Measurements from ENCODE around the gene FAM168B. TPM values are rescaled to one million over a fixed set of nuclear protein-coding genes. Genes with fewer than 3 reads are reported as not detected.

Gene FAM168B
- total RNA-seq, 1 experiment from 2014 or later: 81.4 TPM

DNA sequence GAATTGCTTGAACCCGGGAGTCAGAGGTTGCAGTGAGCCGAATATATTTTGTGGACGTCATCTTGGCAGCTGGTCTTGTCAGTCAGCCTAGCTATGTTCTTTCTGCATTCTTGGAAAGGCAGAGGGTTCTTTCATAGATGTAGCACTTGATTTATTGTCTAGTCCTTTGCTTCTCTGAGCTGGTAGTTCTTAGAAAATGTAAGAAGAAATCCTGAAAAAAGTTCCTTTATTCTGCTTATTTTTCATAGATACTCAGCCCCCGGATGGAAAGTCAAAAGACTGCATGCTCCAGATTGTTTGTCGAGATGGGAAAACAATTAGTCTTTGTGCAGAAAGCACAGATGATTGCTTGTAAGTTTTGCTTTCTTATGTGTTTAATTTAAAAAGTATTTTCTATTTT lies 33.2 kb upstream of the FAM168B start:
- Histone ChIP-seq H3T11ph (ENCODE audit: low read length) (no peak overlapping the region), H4K5ac (ENCODE audit: insufficient read length, low read depth, low read length) (no peak overlapping the region), H3K27me3 (ENCODE audit: insufficient read depth, low read length) (no peaks in the 10 kb centered on the region; the same call in 1 of the 2 replicates), H3K56ac (ENCODE audit: insufficient read length, low read depth, low read length) (no peak overlapping the region), H3K23ac (ENCODE audit: insufficient read length, low read depth, low read length) (no peak overlapping the region), H4K20me1 (ENCODE audit: control insufficient read depth, insufficient read depth, insufficient read length) (no peaks in the 10 kb centered on the region), H3K79me1 (ENCODE audit: insufficient read depth, low read depth, low read length, poor library complexity, severe bottlenecking) (peaks cover 3% of the 10 kb centered on the region), H3K23me2 (ENCODE audit: insufficient read length, low read depth, low read length, poor library complexity, severe bottlenecking) (no peaks in the 10 kb centered on the region), H3K14ac (ENCODE audit: insufficient read depth, low read length) (no peak overlapping the region), H3K9me3 (ENCODE audit: control insufficient read depth, low read depth, low read length) (no peaks in the 10 kb centered on the region), H3K79me2 (ENCODE audit: insufficient read depth, low read length) (peaks cover 2% of the 10 kb centered on the region; the same call in 1 of the 2 replicates), H2BK20ac (ENCODE audit: low read depth, low read length, poor library complexity, severe bottlenecking) (no peak overlapping the region), H3K27ac (ENCODE audit: insufficient read length, low read depth, low read length) (no peak overlapping the region), H2AK5ac (ENCODE audit: insufficient read length, low read length) (no peak overlapping the region), H3K18ac (ENCODE audit: insufficient read length, low read depth, low read length) (no peak overlapping the region), H3K9ac (ENCODE audit: extremely low read depth, insufficient read length, low read length) (no peak overlapping the region), H2BK5ac (ENCODE audit: insufficient read length, low read length) (no peak overlapping the region), H3K4me2 (ENCODE audit: insufficient read depth, insufficient read length, low read length) (no peak overlapping the region), H4K91ac (ENCODE audit: insufficient read length, low read depth, low read length) (no peak overlapping the region), H2BK120ac (ENCODE audit: low read depth, low read length, poor library complexity, severe bottlenecking) (no peak overlapping the region), H2BK12ac (ENCODE audit: insufficient read length, low read depth, low read length) (no peak overlapping the region), H2AFZ (ENCODE audit: low read length) (no peak overlapping the region), H2BK15ac (ENCODE audit: low read depth, low read length) (no peak overlapping the region), H3K4me1 (ENCODE audit: insufficient read depth, low read length) (no peaks in the 10 kb centered on the region), H3K4ac (ENCODE audit: low read depth, low read length) (no peak overlapping the region), H4K8ac (replicated peaks; ENCODE audit: insufficient read length, low read depth, low read length) (no peak overlapping the region)
- DNase-seq: no peak
- no CpG with 5 or more reads among the region's 5 CpGs for WGBS (ENCODE audit: extremely low coverage, insufficient read length, low lambda C conversion rate)
- Mint-ChIP-seq H3K4me3 (no peak overlapping the region), H3K9me3 (peaks cover 0 to 8% of the 10 kb centered on the region in 2 experiments; a peak in 3 of 5 replicates), H3K4me1 (peaks cover 7 to 8% of the 10 kb centered on the region in 2 experiments; a peak in 3 of 4 replicates), H3K36me3 (ENCODE audit: insufficient read depth in 1 of 3, low read depth in 3 of 3) (peaks cover 53 to 84% (median 76%) of the 10 kb centered on the region in 3 experiments), H3K27ac (no peak overlapping the region), H3K27me3 (ENCODE audit: low read depth) (peaks cover 4% of the 10 kb centered on the region; the same call in 1 of the 2 replicates)
- TF ChIP-seq, protein P1, sequence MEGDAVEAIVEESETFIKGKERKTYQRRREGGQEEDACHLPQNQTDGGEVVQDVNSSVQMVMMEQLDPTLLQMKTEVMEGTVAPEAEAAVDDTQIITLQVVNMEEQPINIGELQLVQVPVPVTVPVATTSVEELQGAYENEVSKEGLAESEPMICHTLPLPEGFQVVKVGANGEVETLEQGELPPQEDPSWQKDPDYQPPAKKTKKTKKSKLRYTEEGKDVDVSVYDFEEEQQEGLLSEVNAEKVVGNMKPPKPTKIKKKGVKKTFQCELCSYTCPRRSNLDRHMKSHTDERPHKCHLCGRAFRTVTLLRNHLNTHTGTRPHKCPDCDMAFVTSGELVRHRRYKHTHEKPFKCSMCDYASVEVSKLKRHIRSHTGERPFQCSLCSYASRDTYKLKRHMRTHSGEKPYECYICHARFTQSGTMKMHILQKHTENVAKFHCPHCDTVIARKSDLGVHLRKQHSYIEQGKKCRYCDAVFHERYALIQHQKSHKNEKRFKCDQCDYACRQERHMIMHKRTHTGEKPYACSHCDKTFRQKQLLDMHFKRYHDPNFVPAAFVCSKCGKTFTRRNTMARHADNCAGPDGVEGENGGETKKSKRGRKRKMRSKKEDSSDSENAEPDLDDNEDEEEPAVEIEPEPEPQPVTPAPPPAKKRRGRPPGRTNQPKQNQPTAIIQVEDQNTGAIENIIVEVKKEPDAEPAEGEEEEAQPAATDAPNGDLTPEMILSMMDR (conservative IDR thresholded peaks at IDR 0.05): no peak

All from H9 (cell line).